Gastroesophageal sphincter (tissue), 3 donors: Measurements from ENCODE around the gene CDH4.

ENCODE experiments used
- CTCF ChIP-seq, 4 experiments: fragments of 200-600 bp in 2 of 4; fragments of 450-650 bp in 2 of 4; sonication (generic) in 1 of 4; IDR thresholded peaks; one replicate each; pipeline ENCODE4 v1.5.1; 2017 to 2019; ENCODE audit warnings: antibody characterized with exemption in 4 of 4, mild to moderate bottlenecking in 2 of 4, moderate library complexity in 2 of 4
- EP300 ChIP-seq: sonication (generic); formaldehyde crosslinking; IDR thresholded peaks from one replicate; pipeline ENCODE4 v1.6.1; 2017; ENCODE audit warnings: antibody characterized with exemption, mild to moderate bottlenecking
- POLR2A ChIP-seq, 2 donors: fragments of 450-650 bp; IDR thresholded peaks; one replicate each; pipeline ENCODE4 v1.6.1; 2017; ENCODE audit warnings: antibody characterized with exemption in 2 of 2, mild to moderate bottlenecking in 2 of 2, moderate library complexity in 1 of 2
- POLR2AphosphoS5 ChIP-seq: sonication (generic); formaldehyde crosslinking; IDR thresholded peaks from one replicate; pipeline ENCODE4 v1.6.1; 2017; ENCODE audit warnings: antibody characterized with exemption

- no peak for TF ChIP-seq EP300
- TF ChIP-seq POLR2A (IDR thresholded peaks at IDR 0.05), result no peak
- no peak for TF ChIP-seq CTCF (IDR thresholded peaks at IDR 0.05)
- TF ChIP-seq POLR2AphosphoS5, result no peak
Observed at GRCh38 chr20:61661025-61661424, 409.0 kb downstream of the CDH4 start.
